Measurements from ENCODE around the gene CCSAP.
"Not testable (repeated sequence)": the region's sequence is repeated elsewhere in the genome, so short reads cannot be mapped to it uniquely, and the experiment has no call there.

Gene CCSAP

DNA sequence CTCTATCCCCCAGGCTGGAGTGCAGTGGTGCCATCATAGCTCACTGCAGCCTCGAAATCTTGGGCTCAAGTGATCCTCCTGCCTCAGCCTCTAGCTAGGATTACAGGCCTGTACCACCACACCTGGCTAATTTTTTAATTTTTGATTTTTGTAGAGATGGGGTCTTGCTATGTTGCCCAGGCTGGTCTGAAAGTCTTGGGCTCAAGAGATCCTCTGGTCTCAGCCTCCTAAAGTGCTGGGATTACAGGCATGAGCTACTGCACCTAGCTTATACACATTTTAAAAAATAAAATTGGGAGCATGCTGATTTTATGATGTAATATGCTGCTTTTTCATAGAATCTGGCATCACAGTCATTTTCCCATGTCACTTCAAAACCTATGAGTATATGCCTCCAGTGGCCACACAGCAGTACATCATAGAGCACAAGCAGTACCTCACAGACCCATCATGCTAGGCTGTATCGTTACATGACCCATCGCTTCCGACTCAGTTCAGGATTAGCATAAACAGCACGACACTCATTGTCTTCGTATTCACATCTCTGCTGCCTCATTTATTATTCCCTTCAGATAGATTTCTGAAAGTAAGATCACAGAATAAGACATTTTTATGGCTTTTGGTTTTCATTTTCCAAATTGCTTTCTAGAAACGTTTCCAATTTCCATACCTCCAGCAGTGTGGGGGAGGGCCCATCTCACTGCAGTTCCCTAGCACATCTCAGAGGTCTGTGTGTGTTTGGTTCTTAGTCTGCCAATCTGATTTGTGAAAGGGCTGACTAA lies 35.9 kb upstream of the CCSAP start:
- no peaks in the 10 kb centered on the region for H3K4me1 ChIP-seq (ENCODE audit: control insufficient read depth, insufficient read depth, low read length)
- no peak overlapping the region for H3K4me3 ChIP-seq (ENCODE audit: low read length in 2 of 2)
- no peaks in the 10 kb centered on the region for H3K36me3 ChIP-seq (ENCODE audit: control insufficient read depth in 2 of 2, insufficient read depth in 2 of 2, low read length in 2 of 2)
- no peak overlapping the region for H3K27ac ChIP-seq (ENCODE audit: low read length)
- no peak overlapping the region for H3K9ac ChIP-seq (ENCODE audit: low read length in 2 of 2)
- no peaks in the 10 kb centered on the region for H3K9me3 ChIP-seq (ENCODE audit: control insufficient read depth in 2 of 2, low read length in 2 of 2)
- peaks cover 0 to 10% of the 10 kb centered on the region in 2 donors for H3K27me3 ChIP-seq (ENCODE audit: control insufficient read depth in 1 of 2, insufficient read depth in 2 of 2, low read length in 2 of 2)

DNA sequence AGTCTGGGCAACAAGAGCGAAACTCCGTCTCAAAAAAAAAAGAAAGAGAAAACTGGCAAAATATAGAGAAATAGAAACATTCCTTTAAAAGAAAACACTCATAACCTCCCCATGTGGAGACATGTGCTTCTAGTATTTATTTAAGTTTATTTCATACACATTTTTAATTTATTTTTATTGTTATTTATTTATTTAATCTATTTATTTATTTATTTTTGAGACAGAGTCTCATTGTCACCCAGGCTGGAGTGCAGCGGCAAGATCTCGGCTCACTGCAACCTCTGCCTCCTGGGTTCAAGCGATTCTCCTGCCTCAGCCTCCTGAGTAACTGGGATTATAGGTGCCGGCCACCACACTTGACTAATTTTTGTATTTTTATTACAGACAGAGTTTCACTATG lies 35.2 kb upstream of the CCSAP start:
- H3K27ac ChIP-seq (ENCODE audit: low read length); H3K9ac ChIP-seq (ENCODE audit: low read length in 2 of 2); H3K9me3 ChIP-seq (ENCODE audit: control insufficient read depth in 2 of 2, low read length in 2 of 2); H3K36me3 ChIP-seq (ENCODE audit: control insufficient read depth in 2 of 2, insufficient read depth in 2 of 2, low read length in 2 of 2); H3K27me3 ChIP-seq (ENCODE audit: control insufficient read depth in 1 of 2, insufficient read depth in 2 of 2, low read length in 2 of 2); H3K4me3 ChIP-seq (ENCODE audit: low read length in 2 of 2); H3K4me1 ChIP-seq (ENCODE audit: control insufficient read depth, insufficient read depth, low read length): not testable (repeated sequence)

- no peak overlapping the region for H3K27ac ChIP-seq (ENCODE audit: low read length)
- H3K4me1 ChIP-seq (ENCODE audit: control insufficient read depth, insufficient read depth, low read length) = no peaks in the 10 kb centered on the region
- H3K9ac ChIP-seq (ENCODE audit: low read length in 2 of 2) = no peak overlapping the region
- H3K4me3 ChIP-seq (ENCODE audit: low read length in 2 of 2) = no peak overlapping the region
- H3K27me3 ChIP-seq (ENCODE audit: control insufficient read depth in 1 of 2, insufficient read depth in 2 of 2, low read length in 2 of 2) = peaks cover 0 to 10% of the 10 kb centered on the region in 2 donors
- no peaks in the 10 kb centered on the region for H3K9me3 ChIP-seq (ENCODE audit: control insufficient read depth in 2 of 2, low read length in 2 of 2)
- no peaks in the 10 kb centered on the region for H3K36me3 ChIP-seq (ENCODE audit: control insufficient read depth in 2 of 2, insufficient read depth in 2 of 2, low read length in 2 of 2)
These were observed 34.6 kb upstream of the CCSAP start for GRCh38 chr1:229377429-229377828.

- H3K4me1 ChIP-seq (ENCODE audit: control insufficient read depth, insufficient read depth, low read length) = no peaks in the 10 kb centered on the region
- H3K36me3 ChIP-seq (ENCODE audit: control insufficient read depth in 2 of 2, insufficient read depth in 2 of 2, low read length in 2 of 2) = no peaks in the 10 kb centered on the region
- peaks cover 0 to 7% of the 10 kb centered on the region in 2 donors for H3K27me3 ChIP-seq (ENCODE audit: control insufficient read depth in 1 of 2, insufficient read depth in 2 of 2, low read length in 2 of 2)
- no peak overlapping the region for H3K27ac ChIP-seq (ENCODE audit: low read length)
- H3K9me3 ChIP-seq (ENCODE audit: control insufficient read depth in 2 of 2, low read length in 2 of 2) = no peaks in the 10 kb centered on the region
- no peak overlapping the region for H3K9ac ChIP-seq (ENCODE audit: low read length in 2 of 2)
- H3K4me3 ChIP-seq (ENCODE audit: low read length in 2 of 2) = no peak overlapping the region
These were observed 33.7 kb upstream of the CCSAP start for GRCh38 chr1:229376521-229376920.

- Histone ChIP-seq H3K36me3 (ENCODE audit: control insufficient read depth in 2 of 2, insufficient read depth in 2 of 2, low read length in 2 of 2) (no peaks in the 10 kb centered on the region), H3K4me3 (ENCODE audit: low read length in 2 of 2) (no peak overlapping the region), H3K27me3 (ENCODE audit: control insufficient read depth in 1 of 2, insufficient read depth in 2 of 2, low read length in 2 of 2) (peaks cover 0 to 6% of the 10 kb centered on the region in 2 donors), H3K27ac (ENCODE audit: low read length) (no peak overlapping the region), H3K4me1 (ENCODE audit: control insufficient read depth, insufficient read depth, low read length) (no peaks in the 10 kb centered on the region), H3K9me3 (ENCODE audit: control insufficient read depth in 2 of 2, low read length in 2 of 2) (no peaks in the 10 kb centered on the region), H3K9ac (ENCODE audit: low read length in 2 of 2) (no peak overlapping the region)
These were observed 31.6 kb upstream of the CCSAP start for GRCh38 chr1:229374485-229374884.

DNA sequence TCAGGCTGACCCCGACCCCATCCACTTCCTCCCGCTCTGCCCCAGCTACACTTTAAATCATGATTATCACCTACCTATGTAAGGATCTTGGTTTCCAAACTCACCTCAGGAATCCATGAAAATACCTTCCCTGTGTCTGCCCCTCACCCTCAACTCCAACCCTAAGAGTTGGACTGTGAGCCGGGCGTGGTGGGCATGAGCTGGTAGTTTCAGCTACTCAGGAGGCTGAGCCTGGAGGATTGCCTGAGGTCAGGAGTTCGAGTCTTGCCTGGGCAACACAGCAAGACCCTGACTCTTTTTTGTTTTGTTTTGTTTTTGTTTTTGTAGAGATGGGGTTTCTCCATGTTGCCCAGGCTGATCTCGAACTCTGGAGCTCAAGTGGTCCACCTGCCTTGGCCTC lies 30.5 kb upstream of the CCSAP start:
- Histone ChIP-seq H3K9ac (ENCODE audit: low read length in 2 of 2) (no peak overlapping the region), H3K27ac (ENCODE audit: low read length) (no peak overlapping the region), H3K4me1 (ENCODE audit: control insufficient read depth, insufficient read depth, low read length) (no peaks in the 10 kb centered on the region), H3K36me3 (ENCODE audit: control insufficient read depth in 2 of 2, insufficient read depth in 2 of 2, low read length in 2 of 2) (no peaks in the 10 kb centered on the region), H3K27me3 (ENCODE audit: control insufficient read depth in 1 of 2, insufficient read depth in 2 of 2, low read length in 2 of 2) (peaks cover 0 to 6% of the 10 kb centered on the region in 2 donors), H3K9me3 (ENCODE audit: control insufficient read depth in 2 of 2, low read length in 2 of 2) (no peaks in the 10 kb centered on the region), H3K4me3 (ENCODE audit: low read length in 2 of 2) (no peak overlapping the region)

- peaks cover 0 to 6% of the 10 kb centered on the region in 2 donors for H3K27me3 ChIP-seq (ENCODE audit: control insufficient read depth in 1 of 2, insufficient read depth in 2 of 2, low read length in 2 of 2)
These were observed 29.4 kb upstream of the CCSAP start for GRCh38 chr1:229372251-229372650.

GRCh38 chr1:229371624-229372023 lies 28.8 kb upstream of the CCSAP start:
- Histone ChIP-seq H3K9me3 (ENCODE audit: control insufficient read depth in 2 of 2, low read length in 2 of 2) (no peaks in the 10 kb centered on the region), H3K4me3 (ENCODE audit: low read length in 2 of 2) (no peak overlapping the region), H3K9ac (ENCODE audit: low read length in 2 of 2) (no peak overlapping the region), H3K36me3 (ENCODE audit: control insufficient read depth in 2 of 2, insufficient read depth in 2 of 2, low read length in 2 of 2) (no peaks in the 10 kb centered on the region), H3K27me3 (ENCODE audit: control insufficient read depth in 1 of 2, insufficient read depth in 2 of 2, low read length in 2 of 2) (peaks cover 0 to 6% of the 10 kb centered on the region in 2 donors), H3K27ac (ENCODE audit: low read length) (no peak overlapping the region), H3K4me1 (ENCODE audit: control insufficient read depth, insufficient read depth, low read length) (no peaks in the 10 kb centered on the region)

More at GRCh38 chr1:229372251-229372650, 29.4 kb upstream of the CCSAP start:
- Histone ChIP-seq H3K9ac (ENCODE audit: low read length in 2 of 2) (no peak overlapping the region), H3K4me3 (ENCODE audit: low read length in 2 of 2) (no peak overlapping the region), H3K27ac (ENCODE audit: low read length) (no peak overlapping the region), H3K9me3 (ENCODE audit: control insufficient read depth in 2 of 2, low read length in 2 of 2) (no peaks in the 10 kb centered on the region), H3K36me3 (ENCODE audit: control insufficient read depth in 2 of 2, insufficient read depth in 2 of 2, low read length in 2 of 2) (no peaks in the 10 kb centered on the region), H3K4me1 (ENCODE audit: control insufficient read depth, insufficient read depth, low read length) (no peaks in the 10 kb centered on the region)

- H3K27me3 ChIP-seq (ENCODE audit: control insufficient read depth in 1 of 2, insufficient read depth in 2 of 2, low read length in 2 of 2) = peaks cover 0 to 6% of the 10 kb centered on the region in 2 donors
- H3K4me3 ChIP-seq (ENCODE audit: low read length in 2 of 2) = no peak overlapping the region
- no peaks in the 10 kb centered on the region for H3K9me3 ChIP-seq (ENCODE audit: control insufficient read depth in 2 of 2, low read length in 2 of 2)
- H3K27ac ChIP-seq (ENCODE audit: low read length) = no peak overlapping the region
- H3K9ac ChIP-seq (ENCODE audit: low read length in 2 of 2) = no peak overlapping the region
- H3K4me1 ChIP-seq (ENCODE audit: control insufficient read depth, insufficient read depth, low read length) = no peaks in the 10 kb centered on the region
- H3K36me3 ChIP-seq (ENCODE audit: control insufficient read depth in 2 of 2, insufficient read depth in 2 of 2, low read length in 2 of 2) = no peaks in the 10 kb centered on the region
These were observed 27.8 kb upstream of the CCSAP start for GRCh38 chr1:229370601-229371021.

- Histone ChIP-seq H3K27ac (ENCODE audit: low read length) (no peak overlapping the region), H3K4me3 (ENCODE audit: low read length in 2 of 2) (no peak overlapping the region), H3K9ac (ENCODE audit: low read length in 2 of 2) (no peak overlapping the region), H3K9me3 (ENCODE audit: control insufficient read depth in 2 of 2, low read length in 2 of 2) (no peaks in the 10 kb centered on the region), H3K27me3 (ENCODE audit: control insufficient read depth in 1 of 2, insufficient read depth in 2 of 2, low read length in 2 of 2) (peaks cover 0 to 11% of the 10 kb centered on the region in 2 donors), H3K36me3 (ENCODE audit: control insufficient read depth in 2 of 2, insufficient read depth in 2 of 2, low read length in 2 of 2) (no peaks in the 10 kb centered on the region), H3K4me1 (ENCODE audit: control insufficient read depth, insufficient read depth, low read length) (no peaks in the 10 kb centered on the region)
These were observed 25.5 kb upstream of the CCSAP start for GRCh38 chr1:229368347-229368746.

GRCh38 chr1:229365569-229365968 lies 22.7 kb upstream of the CCSAP start:
- Histone ChIP-seq H3K36me3 (ENCODE audit: control insufficient read depth in 2 of 2, insufficient read depth in 2 of 2, low read length in 2 of 2) (no peaks in the 10 kb centered on the region), H3K27me3 (ENCODE audit: control insufficient read depth in 1 of 2, insufficient read depth in 2 of 2, low read length in 2 of 2) (peaks cover 0 to 10% of the 10 kb centered on the region in 2 donors), H3K27ac (ENCODE audit: low read length) (no peak overlapping the region), H3K9me3 (ENCODE audit: control insufficient read depth in 2 of 2, low read length in 2 of 2) (no peaks in the 10 kb centered on the region), H3K4me3 (ENCODE audit: low read length in 2 of 2) (no peak overlapping the region), H3K9ac (ENCODE audit: low read length in 2 of 2) (no peak overlapping the region), H3K4me1 (ENCODE audit: control insufficient read depth, insufficient read depth, low read length) (no peaks in the 10 kb centered on the region)

All from stomach smooth muscle (tissue), 2 donors.